Neural cell (in vitro differentiated cells): ENCODE data around the gene GPSM1. TPM values are rescaled to one million over a fixed set of nuclear protein-coding genes. Genes with fewer than 3 reads are reported as not detected.

Source experiments
- H2AFZ ChIP-seq: fragments of 200-600, 300-800 bp; sonication (generic), shearing (Covaris generic); 2 replicates; pipeline ENCODE4 v1.6.0; 2014; ENCODE audit warnings: low read depth, mild to moderate bottlenecking, antibody characterized with exemption, low read length, moderate library complexity
- H3F3A ChIP-seq: fragments of 200-600 bp; shearing (Covaris generic); 2 replicates; pipeline ENCODE4 v1.6.1; 2016; ENCODE audit warnings: mild to moderate bottlenecking, moderate library complexity, mixed read lengths, antibody characterized with exemption, low read length; ENCODE audit not compliant: insufficient read depth, poor library complexity, severe bottlenecking
- H3K27ac ChIP-seq: fragments of 200-600, 300-800 bp; sonication (generic), shearing (Covaris generic); 2 replicates; pipeline ENCODE4 v1.5.1; 2014; ENCODE audit warnings: mild to moderate bottlenecking, low read length, moderate library complexity
- H3K27me3 ChIP-seq: fragments of 300-800, 200-600 bp; sonication (generic), shearing (Covaris generic); 2 replicates; pipeline ENCODE4 v1.6.0; 2014; ENCODE audit warnings: mild to moderate bottlenecking, low read depth, low read length, moderate library complexity; ENCODE audit not compliant: insufficient read depth
- H3K36me3 ChIP-seq: fragments of 300-800, 200-600 bp; sonication (generic), shearing (Covaris generic); 2 replicates; pipeline ENCODE4 v1.5.1; 2014; ENCODE audit warnings: mild to moderate bottlenecking, antibody characterized with exemption, low read length, moderate library complexity; ENCODE audit not compliant: insufficient read depth
- H3K4me2 ChIP-seq: fragments of 300-800, 200-600 bp; sonication (generic), shearing (Covaris generic); 2 replicates; pipeline ENCODE4 v1.6.0; 2014; ENCODE audit warnings: mild to moderate bottlenecking, low read length
- H3K4me3 ChIP-seq: fragments of 300-800, 200-600 bp; sonication (generic), shearing (Covaris generic); 2 replicates; pipeline ENCODE4 v1.5.1; 2014; ENCODE audit warnings: mild to moderate bottlenecking, low read length, moderate library complexity
- H3K79me2 ChIP-seq: fragments of 200-600 bp; shearing (Covaris generic); replicated peaks from 2 replicates; pipeline ENCODE4 v1.6.0; 2014; ENCODE audit warnings: mild to moderate bottlenecking, low read length, moderate library complexity; ENCODE audit not compliant: insufficient read depth
- H3K9ac ChIP-seq: fragments of 300-800, 200-600 bp; sonication (generic), shearing (Covaris generic); 2 replicates; pipeline ENCODE4 v1.6.1; 2016; ENCODE audit warnings: mild to moderate bottlenecking, low read length, mixed read lengths
- H3K9me2 ChIP-seq: fragments of 200-600 bp; shearing (Covaris generic); 2 replicates; pipeline ENCODE4 v1.6.1; 2016; ENCODE audit warnings: mild to moderate bottlenecking, low read length, mixed read lengths; ENCODE audit not compliant: insufficient read depth
- H3K9me3 ChIP-seq: fragments of 200-600, 300-800 bp; sonication (generic), shearing (Covaris generic); 2 replicates; pipeline ENCODE4 v1.6.1; 2016; ENCODE audit warnings: mild to moderate bottlenecking, mixed run types, low read length, moderate library complexity, mixed read lengths
- H4K20me1 ChIP-seq: fragments of 200-600 bp; shearing (Covaris generic); 2 replicates; pipeline ENCODE4 v1.6.1; 2016; ENCODE audit warnings: mild to moderate bottlenecking, mixed run types; ENCODE audit not compliant: insufficient read depth
- CTCF ChIP-seq: fragments of 450-650 bp; IDR thresholded peaks from 2 replicates; pipeline ENCODE4 v1.5.1; 2014; ENCODE audit warnings: antibody characterized with exemption, mild to moderate bottlenecking, moderate library complexity; ENCODE audit not compliant: poor library complexity, severe bottlenecking
- EP300 ChIP-seq: fragments of 450-650 bp; conservative IDR thresholded peaks from 2 replicates; pipeline ENCODE4 v1.6.1; 2014; ENCODE audit warnings: antibody characterized with exemption, mild to moderate bottlenecking, moderate library complexity; ENCODE audit not compliant: poor library complexity, severe bottlenecking
- EZH2 ChIP-seq: fragments of 200-600, 300-800 bp; shearing (Covaris generic), sonication (generic); IDR thresholded peaks from 2 replicates; pipeline ENCODE4 v1.6.1; 2014; ENCODE audit warnings: antibody characterized with exemption, low read length, borderline replicate concordance, mild to moderate bottlenecking; ENCODE audit not compliant: insufficient read depth, poor library complexity, severe bottlenecking
- MXI1 ChIP-seq: fragments of 450-650 bp; conservative IDR thresholded peaks from 2 replicates; pipeline ENCODE4 v1.6.1; 2014; ENCODE audit warnings: antibody characterized with exemption, mild to moderate bottlenecking; ENCODE audit not compliant: poor library complexity, severe bottlenecking
- POLR2AphosphoS5 ChIP-seq: IDR thresholded peaks from 2 replicates; pipeline ENCODE4 v1.6.1; 2012
- RAD21 ChIP-seq: fragments of 450-650 bp; conservative IDR thresholded peaks from 2 replicates; pipeline ENCODE4 v1.6.1; 2014; ENCODE audit warnings: antibody characterized with exemption, mild to moderate bottlenecking, moderate library complexity
- REST ChIP-seq: IDR thresholded peaks from 2 replicates; pipeline ENCODE4 v1.6.1; 2012; ENCODE audit warnings: borderline replicate concordance
- SMC3 ChIP-seq: fragments of 450-650 bp; conservative IDR thresholded peaks from 2 replicates; pipeline ENCODE4 v1.6.1; 2014; ENCODE audit warnings: antibody characterized with exemption, mild to moderate bottlenecking, moderate library complexity; ENCODE audit not compliant: poor library complexity
- TAF1 ChIP-seq: IDR thresholded peaks from 2 replicates; pipeline ENCODE4 v1.6.1; 2012; ENCODE audit warnings: low read depth
- polyA plus RNA-seq: library from polyadenylated mRNA; depleted of rRNA; stranded (reverse); fragments of >200 nt; gene quantifications from 2 replicates; pipeline ENCODE4 v1.2.3, GENCODE V29; 2014

Gene GPSM1
- polyA plus RNA-seq, 1 donor from 2014 or later = 117 TPM

DNA sequence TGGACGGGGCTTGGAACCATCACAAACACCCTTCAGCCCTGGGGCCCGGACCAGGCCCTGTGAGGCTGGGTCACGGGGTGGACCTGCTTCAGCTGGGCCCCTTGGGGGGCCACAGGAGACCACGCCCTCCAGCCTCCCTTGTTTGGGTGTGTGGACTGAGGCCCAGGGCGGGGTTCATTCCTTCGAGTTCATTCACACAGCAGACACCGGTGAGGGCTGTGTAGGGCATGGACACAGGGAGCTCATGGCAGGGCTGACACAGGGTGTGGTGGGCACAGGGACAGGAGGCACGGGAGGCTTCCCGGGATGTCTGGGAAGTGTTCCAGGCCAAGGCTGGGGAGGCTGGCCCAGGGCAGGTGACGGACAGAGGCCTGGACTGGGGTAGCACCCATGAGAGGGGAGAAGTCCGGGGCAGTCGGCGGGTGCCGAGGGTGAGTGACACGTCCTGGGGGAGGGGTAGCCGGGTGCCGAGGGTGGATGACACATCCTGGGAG, 27.3 kb downstream of the GPSM1 start:
- no peak overlapping the region for H3K4me2 ChIP-seq
- H3K36me3 ChIP-seq = no peaks in the 10 kb centered on the region

More for the DNA sequence above, 27.3 kb downstream of the GPSM1 start:
- Histone ChIP-seq H4K20me1 (no peaks in the 10 kb centered on the region), H3K4me3 (no peak overlapping the region), H2AFZ (no peak overlapping the region), H3K9me3 (no peaks in the 10 kb centered on the region), H3K9me2 (no peaks in the 10 kb centered on the region), H3K27ac (no peak overlapping the region), H3K9ac (no peak overlapping the region), H3F3A (no peaks in the 10 kb centered on the region), H3K27me3 (no peaks in the 10 kb centered on the region), H3K79me2 (no peaks in the 10 kb centered on the region)
- TF ChIP-seq REST = no peak
- TF ChIP-seq TAF1 = no peak
- no peak for TF ChIP-seq RAD21
- TF ChIP-seq EZH2 = no peak
- TF ChIP-seq CTCF = no peak
- TF ChIP-seq EP300 = no peak
- no peak for TF ChIP-seq POLR2AphosphoS5
- no peak for TF ChIP-seq SMC3
- no peak for TF ChIP-seq MXI1
